Renal cortical epithelial cell (primary cell): ENCODE measurements around the gene ENTREP1. TPM values are rescaled to one million over a fixed set of nuclear protein-coding genes. Genes with fewer than 3 reads are reported as not detected.

Source experiments
- total RNA-seq: library from RNA; depleted of rRNA; stranded (reverse); fragments of >200 nt; gene quantifications from 2 replicates; pipeline ENCODE4 v1.2.3, GENCODE V29; 2014

ENTREP1 gene
- total RNA-seq, 1 donor from 2014 or later: 2.4 TPM

Other genes starting within 250 kb of the ENTREP1 start
- 152 and 405 TPM in 2 replicates for gene TJP2, start 150.9 kb upstream of the ENTREP1 start, total RNA-seq